HG03469 (cell line): ENCODE results near the gene ADRB1.

Experiments used
- ATAC-seq: cut with Tn5 transposase; IDR thresholded peaks from one replicate; pipeline ENCODE4 v1.9.1; 2021; ENCODE audit warnings: mild to moderate bottlenecking, moderate library complexity, moderate number of reproducible peaks; ENCODE audit not compliant: unreplicated experiment

Gene ADRB1

GRCh38 chr10:114087255-114087654, 43.6 kb downstream of the ADRB1 start:
- no peak for ATAC-seq

GRCh38 chr10:114087655-114088054, 44.0 kb downstream of the ADRB1 start:
- no peak for ATAC-seq

- ATAC-seq: no peak
Observed at GRCh38 chr10:114094795-114095194, 51.1 kb downstream of the ADRB1 start.

GRCh38 chr10:114095559-114096337, 52.1 kb downstream of the ADRB1 start:
- ATAC-seq: peak; percentile 32
